Fibroblast of pulmonary artery (primary cell): ENCODE measurements around the gene RNF144B.

Experiments
- DNase-seq: peaks from one replicate; pipeline ENCODE4 v3.0.0-alpha.2; 2010; ENCODE audit warnings: low read depth
- H3K4me3 ChIP-seq: replicated peaks from 2 replicates; pipeline ENCODE4 v1.5.1; 2011; ENCODE audit warnings: low read depth, mild to moderate bottlenecking, control low read depth, low read length, moderate library complexity
- CTCF ChIP-seq: IDR thresholded peaks from 2 replicates; pipeline ENCODE4 v1.5.1; 2011; ENCODE audit warnings: mild to moderate bottlenecking, control low read depth, low read length, inconsistent platforms; ENCODE audit errors: missing control alignments

The RNF144B gene

DNA sequence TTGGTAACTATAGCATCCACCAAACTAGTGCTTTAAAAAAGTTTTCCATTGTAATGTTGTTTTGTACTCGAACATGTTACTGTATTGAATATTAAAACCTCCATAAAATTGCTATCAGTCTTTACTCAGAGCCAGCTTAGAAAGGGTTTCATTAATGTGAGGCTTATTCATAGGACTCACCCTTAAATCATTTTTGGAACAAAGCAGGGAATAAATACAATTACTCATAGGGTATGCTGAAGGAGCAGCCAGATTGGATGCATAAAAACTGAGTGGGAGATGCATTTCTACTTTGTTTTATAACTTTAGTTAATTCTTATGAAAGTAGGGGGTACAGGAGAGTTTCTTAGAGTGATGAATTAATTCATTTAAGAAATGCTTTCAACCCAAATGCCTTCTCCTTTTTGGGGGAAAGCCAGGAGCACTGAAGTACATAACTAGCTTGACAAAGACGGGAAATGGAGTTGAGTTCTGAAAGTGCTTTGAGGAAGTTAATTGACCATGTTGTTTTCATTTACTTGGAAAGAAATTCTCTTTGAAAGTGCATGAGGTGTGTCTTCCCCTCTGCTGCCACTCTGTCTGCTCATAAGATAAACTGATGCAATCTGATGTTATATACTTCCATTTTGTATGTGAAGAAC, 90.3 kb downstream of the RNF144B start:
- H3K4me3 ChIP-seq = no peak overlapping the region
- DNase-seq = no peak
- TF ChIP-seq CTCF = no peak

DNA sequence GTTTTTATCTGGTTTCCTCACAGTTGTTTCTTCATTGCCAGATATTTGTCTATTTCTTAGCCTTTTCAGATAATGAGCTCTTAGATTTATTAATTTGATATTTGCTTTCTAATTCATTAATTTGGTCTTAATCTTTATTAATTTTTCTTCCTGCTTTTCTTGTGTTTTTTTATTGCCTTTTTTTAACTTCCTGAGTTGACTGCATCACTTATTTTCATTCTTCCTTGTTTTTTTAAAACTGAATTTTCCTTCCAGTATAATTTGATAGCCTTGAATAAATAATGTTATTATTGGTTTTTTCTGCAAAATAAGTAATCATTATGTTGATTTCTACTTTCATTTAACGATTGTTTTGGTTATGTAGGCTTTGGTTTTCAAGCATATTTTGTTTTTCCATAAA, 91.5 kb downstream of the RNF144B start:
- H3K4me3 ChIP-seq = no peak overlapping the region
- DNase-seq = no peak
- no peak for TF ChIP-seq CTCF

DNA sequence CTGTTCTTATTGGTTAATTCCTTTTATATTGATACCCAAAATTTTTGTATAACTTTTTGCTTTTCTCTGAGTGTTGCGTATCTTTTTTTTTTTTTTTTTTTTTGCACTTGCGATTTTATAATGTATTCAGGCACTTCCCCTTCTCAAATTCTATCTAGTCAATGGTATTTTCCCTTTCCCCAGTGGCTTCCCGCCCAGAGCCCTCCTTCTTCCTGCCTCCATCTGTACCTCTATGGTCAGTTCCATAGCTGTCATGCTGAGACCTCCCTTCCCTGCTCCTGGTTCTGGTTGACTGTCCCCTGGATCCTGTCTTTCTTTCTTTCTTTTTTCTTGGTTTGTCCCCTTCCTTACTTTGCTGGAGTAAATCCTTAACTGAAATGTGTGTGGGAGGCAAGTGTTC, 94.7 kb downstream of the RNF144B start:
- no peak overlapping the region for H3K4me3 ChIP-seq
- no peak for TF ChIP-seq CTCF
- no peak for DNase-seq

DNA sequence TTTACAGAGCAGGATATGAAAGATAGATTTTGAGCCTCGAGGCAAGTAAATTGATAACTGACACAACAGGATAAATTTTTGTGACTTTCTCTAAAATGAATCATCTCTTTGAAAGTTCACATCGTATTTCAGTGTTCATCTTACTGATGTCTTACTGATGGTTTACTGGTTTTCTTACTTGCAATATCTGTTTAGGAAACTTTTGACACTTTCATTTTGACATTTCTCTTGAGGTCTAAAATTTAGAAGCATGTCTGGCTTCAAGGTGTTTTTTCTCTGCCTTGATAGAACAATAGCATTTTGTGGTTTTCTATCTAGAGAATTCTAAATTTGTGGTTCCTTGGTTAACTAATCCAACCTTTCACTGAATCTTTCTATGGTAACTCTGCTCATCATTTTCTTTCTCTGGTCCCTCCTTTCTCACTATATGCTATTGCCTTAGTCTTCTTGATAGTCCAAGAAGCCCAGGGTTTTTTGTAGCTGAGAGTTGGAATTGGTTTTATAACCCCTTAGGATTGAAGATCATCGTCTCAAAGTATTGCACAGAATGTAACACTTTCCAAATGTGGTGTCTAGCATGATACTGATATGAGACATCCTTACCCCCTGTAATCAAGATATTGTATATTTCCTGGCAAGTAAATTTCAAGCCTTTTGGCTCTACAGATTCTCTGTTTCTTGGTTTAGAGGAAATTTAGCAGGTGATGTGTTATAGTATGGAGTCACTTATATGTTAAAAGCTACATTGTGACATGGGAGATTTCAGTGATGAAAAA, 98.7 kb downstream of the RNF144B start:
- TF ChIP-seq CTCF = no peak
- no peak for DNase-seq
- H3K4me3 ChIP-seq = no peak overlapping the region

- no peak for TF ChIP-seq CTCF
- no peak for DNase-seq
- no peak overlapping the region for H3K4me3 ChIP-seq
Measured at GRCh38 chr6:18488004-18488403, 100.9 kb downstream of the RNF144B start.

DNA sequence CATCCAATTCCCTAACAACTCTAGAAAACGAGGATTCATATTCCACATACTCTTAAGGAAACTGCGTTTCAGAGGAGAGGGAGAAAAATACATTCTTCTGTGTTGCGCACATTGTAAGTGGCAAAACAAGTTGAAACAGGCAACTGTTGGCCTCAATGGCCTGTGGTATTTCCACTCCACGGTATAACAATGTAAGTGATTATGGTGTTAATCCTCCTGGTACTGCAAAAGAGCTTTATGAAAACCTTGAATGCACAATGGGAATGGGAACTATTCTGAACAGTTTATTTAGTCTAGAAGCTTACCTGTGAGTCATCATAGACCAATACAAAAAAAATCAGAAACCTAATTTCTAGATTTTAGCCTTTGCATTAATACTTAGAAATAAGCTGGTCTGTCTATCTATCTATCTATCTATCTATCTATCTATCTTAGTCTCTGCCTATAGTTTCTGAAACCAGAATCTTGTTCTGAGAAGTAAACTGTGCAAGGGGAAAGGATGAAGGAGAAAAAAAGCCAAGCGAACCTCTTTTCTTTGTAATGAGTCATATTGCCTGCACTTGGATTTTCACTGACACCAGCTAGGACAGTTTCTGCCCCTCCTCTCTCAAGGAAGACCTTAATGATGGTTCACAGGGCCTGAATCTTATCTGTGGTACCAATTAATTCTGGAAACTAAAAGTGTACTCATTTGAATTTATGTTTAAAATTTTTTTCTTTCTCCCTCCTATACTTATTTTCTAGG, 101.5 kb downstream of the RNF144B start:
- H3K4me3 ChIP-seq = no peak overlapping the region
- no peak for TF ChIP-seq CTCF
- DNase-seq = no peak
